Kidney epithelial cell (primary cell): ENCODE measurements around the gene CNN3. TPM values are rescaled to one million over a fixed set of nuclear protein-coding genes. Genes with fewer than 3 reads are reported as not detected.

Experiments
- DNase-seq: peaks from one replicate; pipeline ENCODE4 v3.0.0-alpha.2; 2010; ENCODE audit warnings: low read depth
- H3K27me3 ChIP-seq: 2 replicates; pipeline ENCODE4 v1.6.0; 2011; ENCODE audit warnings: low read length; ENCODE audit not compliant: control insufficient read depth, insufficient read depth
- H3K36me3 ChIP-seq: 2 replicates; pipeline ENCODE4 v1.5.1; 2011; ENCODE audit warnings: low read length; ENCODE audit not compliant: control insufficient read depth, insufficient read depth
- H3K4me3 ChIP-seq: 2 replicates; pipeline ENCODE4 v1.5.1; 2011; ENCODE audit warnings: low read depth, mild to moderate bottlenecking, control low read depth, low read length
- CTCF ChIP-seq: IDR thresholded peaks from 2 replicates; pipeline ENCODE4 v1.5.1; 2011; ENCODE audit warnings: mild to moderate bottlenecking, moderate library complexity, low read length, control low read depth, inconsistent platforms; ENCODE audit not compliant: insufficient read depth, poor library complexity, severe bottlenecking
- total RNA-seq: library from RNA; depleted of rRNA; stranded (reverse); fragments of >200 nt; gene quantifications from 2 replicates; pipeline ENCODE4 v1.2.3, GENCODE V29; 2015

CNN3 gene
- total RNA-seq, 1 donor from 2014 or later: 223 TPM

GRCh38 chr1:94952539-94952938 is 25.6 kb upstream of the CNN3 start:
- no peaks in the 10 kb centered on the region for H3K27me3 ChIP-seq
- H3K4me3 ChIP-seq: no peak overlapping the region
- DNase-seq: no peak
- no peaks in the 10 kb centered on the region for H3K36me3 ChIP-seq
- TF ChIP-seq CTCF: no peak

GRCh38 chr1:94951509-94952208 is 24.7 kb upstream of the CNN3 start:
- Histone ChIP-seq H3K36me3 (no peaks in the 10 kb centered on the region), H3K27me3 (no peaks in the 10 kb centered on the region), H3K4me3 (no peak overlapping the region)
- DNase-seq: no peak
- no peak for TF ChIP-seq CTCF

GRCh38 chr1:94951046-94951445 is 24.1 kb upstream of the CNN3 start:
- no peak for TF ChIP-seq CTCF
- DNase-seq: no peak
- H3K4me3 ChIP-seq: no peak overlapping the region
- H3K36me3 ChIP-seq: no peaks in the 10 kb centered on the region
- no peaks in the 10 kb centered on the region for H3K27me3 ChIP-seq

- Histone ChIP-seq H3K4me3 (no peak overlapping the region), H3K27me3 (no peaks in the 10 kb centered on the region), H3K36me3 (no peaks in the 10 kb centered on the region)
- no peak for TF ChIP-seq CTCF
- DNase-seq: no peak
Observed at GRCh38 chr1:94949681-94950661, 23.1 kb upstream of the CNN3 start.

- Histone ChIP-seq H3K4me3 (no peak overlapping the region), H3K27me3 (no peaks in the 10 kb centered on the region), H3K36me3 (no peaks in the 10 kb centered on the region)
- TF ChIP-seq CTCF: no peak
- DNase-seq: no peak
Observed at GRCh38 chr1:94947437-94947836, 20.5 kb upstream of the CNN3 start.
